Measurements from ENCODE around the gene UBR1. TPM values are rescaled to one million over a fixed set of nuclear protein-coding genes. Genes with fewer than 3 reads are reported as not detected.

UBR1 gene
- total RNA-seq, 1 donor from 2014 or later = 48.9 TPM

- Mint-ChIP-seq H3K9me3 (no peaks in the 10 kb centered on the region), H3K4me1 (no peaks in the 10 kb centered on the region), H3K27ac (no peak overlapping the region), H3K4me3 (no peak overlapping the region), H3K36me3 (ENCODE audit: low read depth) (peaks cover 55% of the 10 kb centered on the region), H3K27me3 (no peaks in the 10 kb centered on the region)
- CTCF ChIA-PET = no interaction called here
- DNase-seq (no peak), ATAC-seq (ENCODE audit: low read depth) (no peak)
- no peak for TF ChIP-seq CTCF (IDR thresholded peaks at IDR 0.05)
- POLR2A ChIA-PET = no interaction called here
- intact Hi-C loops (cut with micrococcal nuclease) = no loop called here
These were observed 106.5 kb downstream of the UBR1 start for GRCh38 chr15:42999201-42999779.

GRCh38 chr15:42996871-42997270 is 109.0 kb downstream of the UBR1 start:
- Mint-ChIP-seq H3K4me1 (no peaks in the 10 kb centered on the region), H3K9me3 (no peaks in the 10 kb centered on the region), H3K27me3 (no peaks in the 10 kb centered on the region), H3K4me3 (no peak overlapping the region), H3K36me3 (ENCODE audit: low read depth) (peaks cover 49% of the 10 kb centered on the region), H3K27ac (no peak overlapping the region)
- POLR2A ChIA-PET = interaction anchor here (0.6 kb wide), 1 partner anchor 71 kb away, joined by 17 read pairs; no protein-coding TSS in a partner anchor
- TF ChIP-seq CTCF (IDR thresholded peaks at IDR 0.05) = no peak
- CTCF ChIA-PET = no interaction called here
- intact Hi-C loops (cut with micrococcal nuclease) = no loop called here
- ATAC-seq (ENCODE audit: low read depth) (no peak), DNase-seq (no peak)

- ChIA-PET POLR2A (no interaction called here), CTCF (no interaction called here)
- H3K27ac Mint-ChIP-seq = no peak overlapping the region
- TF ChIP-seq CTCF (IDR thresholded peaks at IDR 0.05) = no peak
- no peak for ATAC-seq (ENCODE audit: low read depth)
- H3K4me3 Mint-ChIP-seq = no peak overlapping the region
- no peaks in the 10 kb centered on the region for H3K9me3 Mint-ChIP-seq
- H3K27me3 Mint-ChIP-seq = no peaks in the 10 kb centered on the region
- H3K4me1 Mint-ChIP-seq = no peaks in the 10 kb centered on the region
- H3K36me3 Mint-ChIP-seq (ENCODE audit: low read depth) = peaks cover 60% of the 10 kb centered on the region
- no peak for DNase-seq
- intact Hi-C loops (cut with micrococcal nuclease) = no loop called here
These were observed 111.3 kb downstream of the UBR1 start for GRCh38 chr15:42994546-42994945.

DNA sequence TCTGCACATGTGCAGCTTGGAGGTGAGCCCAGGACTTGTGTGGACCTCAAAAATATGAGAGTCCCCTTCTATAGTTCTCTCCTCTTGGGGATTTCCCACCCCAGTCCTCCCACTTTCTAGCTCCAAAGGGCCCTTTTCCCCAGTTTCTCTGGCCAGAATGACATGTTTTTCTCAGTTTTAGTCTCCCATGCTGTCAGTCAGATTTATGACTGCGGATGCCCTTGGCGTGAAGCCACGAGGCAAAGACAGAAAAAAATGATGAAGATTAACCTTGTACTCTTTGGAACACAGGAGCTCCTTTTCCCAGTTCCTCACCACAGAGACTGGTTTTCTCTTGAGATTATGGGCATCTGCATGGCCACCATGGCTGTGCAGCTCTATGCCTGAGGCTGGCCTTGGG is 113.2 kb downstream of the UBR1 start:
- Mint-ChIP-seq H3K27me3 (no peaks in the 10 kb centered on the region), H3K9me3 (no peaks in the 10 kb centered on the region), H3K27ac (no peak overlapping the region), H3K4me3 (no peak overlapping the region), H3K4me1 (no peaks in the 10 kb centered on the region), H3K36me3 (ENCODE audit: low read depth) (peaks cover 64% of the 10 kb centered on the region)
- ATAC-seq (ENCODE audit: low read depth) = no peak
- DNase-seq = no peak
- ChIA-PET POLR2A (interaction anchor here (1.0 to 1.1 kb wide), 2 partner anchors 8 to 17 kb away, joined by 3 read pairs; no protein-coding TSS in a partner anchor), CTCF (no interaction called here)
- intact Hi-C loops (cut with micrococcal nuclease) = no loop called here
- no peak for TF ChIP-seq CTCF (IDR thresholded peaks at IDR 0.05)

- Mint-ChIP-seq H3K9me3 (no peaks in the 10 kb centered on the region), H3K4me3 (no peak overlapping the region), H3K4me1 (no peaks in the 10 kb centered on the region), H3K36me3 (ENCODE audit: low read depth) (peaks cover 59% of the 10 kb centered on the region), H3K27me3 (no peaks in the 10 kb centered on the region), H3K27ac (no peak overlapping the region)
- no peak for ATAC-seq (ENCODE audit: low read depth)
- ChIA-PET CTCF (no interaction called here), POLR2A (interaction anchor here (0.6 kb wide), 1 partner anchor 68 kb away, joined by 4 read pairs; no protein-coding TSS in a partner anchor)
- intact Hi-C loops (cut with micrococcal nuclease) = no loop called here
- TF ChIP-seq CTCF (IDR thresholded peaks at IDR 0.05) = no peak
- DNase-seq = no peak
These were observed 119.0 kb downstream of the UBR1 start for GRCh38 chr15:42986693-42987342.
